Peyer's patch (tissue), 4 donors: Measurements from ENCODE around the gene IL3RA.
"Not testable (repeated sequence)": the region's sequence is repeated elsewhere in the genome, so short reads cannot be mapped to it uniquely, and the experiment has no call there.

Experiments used
- CTCF ChIP-seq, 6 experiments: fragments of 450-650 bp in 4 of 6; fragments of 200-600 bp in 2 of 6; sonication (generic) in 1 of 6; IDR thresholded peaks; one replicate each; pipeline ENCODE4 v1.5.1; 2017 to 2019; ENCODE audit warnings: antibody characterized with exemption in 6 of 6, mild to moderate bottlenecking in 3 of 6, moderate library complexity in 1 of 6
- POLR2A ChIP-seq, 2 donors: fragments of 450-650 bp; IDR thresholded peaks; one replicate each; pipeline ENCODE4 v1.5.1; 2017; ENCODE audit warnings: antibody characterized with exemption in 2 of 2, mild to moderate bottlenecking in 2 of 2, moderate library complexity in 2 of 2

GRCh38 chrX:1308917-1309316 is 27.7 kb upstream of the IL3RA start:
- TF ChIP-seq CTCF, POLR2A (IDR thresholded peaks at IDR 0.05): not testable (repeated sequence)
